ENCODE measurements around the gene PTPRG. TPM values are rescaled to one million over a fixed set of nuclear protein-coding genes. Genes with fewer than 3 reads are reported as not detected.

The PTPRG gene
- polyA plus RNA-seq, 1 donor (not counting 4 experiments of a cell fraction or from before 2014, with no cell fraction given) = 12.1 TPM

DNA sequence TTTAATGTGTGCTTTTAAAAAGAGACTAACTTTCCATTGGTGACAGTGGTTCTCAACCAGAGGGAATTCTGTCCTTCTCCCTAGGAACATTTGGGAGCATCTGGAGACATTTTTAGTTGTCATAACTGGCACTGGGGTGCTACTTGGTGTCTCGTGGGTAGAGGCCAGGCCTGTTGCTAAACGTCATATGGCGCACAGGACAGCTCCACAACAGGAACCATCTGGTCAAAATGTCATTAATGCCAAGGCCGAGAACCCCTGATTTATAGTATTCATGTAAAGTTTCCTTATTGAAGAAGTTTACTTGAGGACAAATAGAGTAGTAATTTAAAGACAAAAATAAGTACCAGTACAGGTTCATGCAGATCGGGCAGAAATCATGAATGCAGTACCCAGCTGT is 647.7 kb downstream of the PTPRG start:
- H3K4me2 ChIP-seq (ENCODE audit: control insufficient read depth, extremely low read depth, insufficient read depth, low read depth, low read length) = no peak overlapping the region
- DNase-seq (ENCODE audit: low read depth, low spot score) (no peak), FAIRE-seq (no peak)
- H3K27me3 ChIP-seq (ENCODE audit: control insufficient read depth, extremely low read depth, insufficient read depth, low read length) = no peaks in the 10 kb centered on the region
- H3K4me3 ChIP-seq (ENCODE audit: control insufficient read depth in 2 of 3, extremely low read depth in 1 of 3, insufficient read depth in 2 of 3, low read depth in 1 of 3, low read length in 3 of 3) = no peak overlapping the region
- no peak overlapping the region for H3K27ac ChIP-seq (ENCODE audit: control insufficient read depth, insufficient read depth, low read length)
- no peaks in the 10 kb centered on the region for H3K79me2 ChIP-seq (ENCODE audit: control insufficient read depth, insufficient read depth, low read length)
- H4K20me1 ChIP-seq (ENCODE audit: control insufficient read depth, extremely low read depth, insufficient read depth, low read length) = no peaks in the 10 kb centered on the region
- H3K36me3 ChIP-seq (ENCODE audit: control insufficient read depth in 2 of 2, extremely low read depth in 1 of 2, insufficient read depth in 2 of 2, low read length in 2 of 2) = no peaks in the 10 kb centered on the region
- H2AFZ ChIP-seq (ENCODE audit: control insufficient read depth, low read length) = no peak overlapping the region
- no peaks in the 10 kb centered on the region for H3K9me1 ChIP-seq (ENCODE audit: control insufficient read depth, extremely low read depth, insufficient read depth, low read length)
- dilution Hi-C loops (cut with MboI; ENCODE audit: extremely low pct_ligation_motif_present, low sequenced_read_pairs) = no loop called here
- no peaks in the 10 kb centered on the region for H3K9me3 ChIP-seq (ENCODE audit: control insufficient read depth, low read depth, low read length)
- H3K4me1 ChIP-seq (ENCODE audit: control insufficient read depth, extremely low read depth, insufficient read depth, low read length) = no peaks in the 10 kb centered on the region
- TF ChIP-seq EZH2 (IDR thresholded peaks at IDR 0.05; ENCODE audit: low read length) = no peak
- TF ChIP-seq, protein P1, sequence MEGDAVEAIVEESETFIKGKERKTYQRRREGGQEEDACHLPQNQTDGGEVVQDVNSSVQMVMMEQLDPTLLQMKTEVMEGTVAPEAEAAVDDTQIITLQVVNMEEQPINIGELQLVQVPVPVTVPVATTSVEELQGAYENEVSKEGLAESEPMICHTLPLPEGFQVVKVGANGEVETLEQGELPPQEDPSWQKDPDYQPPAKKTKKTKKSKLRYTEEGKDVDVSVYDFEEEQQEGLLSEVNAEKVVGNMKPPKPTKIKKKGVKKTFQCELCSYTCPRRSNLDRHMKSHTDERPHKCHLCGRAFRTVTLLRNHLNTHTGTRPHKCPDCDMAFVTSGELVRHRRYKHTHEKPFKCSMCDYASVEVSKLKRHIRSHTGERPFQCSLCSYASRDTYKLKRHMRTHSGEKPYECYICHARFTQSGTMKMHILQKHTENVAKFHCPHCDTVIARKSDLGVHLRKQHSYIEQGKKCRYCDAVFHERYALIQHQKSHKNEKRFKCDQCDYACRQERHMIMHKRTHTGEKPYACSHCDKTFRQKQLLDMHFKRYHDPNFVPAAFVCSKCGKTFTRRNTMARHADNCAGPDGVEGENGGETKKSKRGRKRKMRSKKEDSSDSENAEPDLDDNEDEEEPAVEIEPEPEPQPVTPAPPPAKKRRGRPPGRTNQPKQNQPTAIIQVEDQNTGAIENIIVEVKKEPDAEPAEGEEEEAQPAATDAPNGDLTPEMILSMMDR (optimal IDR thresholded peaks at IDR 0.05 in 1 of 3, IDR thresholded peaks at IDR 0.05 in 1 of 3, conservative IDR thresholded peaks at IDR 0.05 in 1 of 3; ENCODE audit: extremely low read depth in 1 of 3, insufficient read depth in 2 of 3, low read length in 3 of 3) = no peak
- H3K9ac ChIP-seq (ENCODE audit: control insufficient read depth, extremely low read depth, insufficient read depth, low read length) = no peak overlapping the region

DNA sequence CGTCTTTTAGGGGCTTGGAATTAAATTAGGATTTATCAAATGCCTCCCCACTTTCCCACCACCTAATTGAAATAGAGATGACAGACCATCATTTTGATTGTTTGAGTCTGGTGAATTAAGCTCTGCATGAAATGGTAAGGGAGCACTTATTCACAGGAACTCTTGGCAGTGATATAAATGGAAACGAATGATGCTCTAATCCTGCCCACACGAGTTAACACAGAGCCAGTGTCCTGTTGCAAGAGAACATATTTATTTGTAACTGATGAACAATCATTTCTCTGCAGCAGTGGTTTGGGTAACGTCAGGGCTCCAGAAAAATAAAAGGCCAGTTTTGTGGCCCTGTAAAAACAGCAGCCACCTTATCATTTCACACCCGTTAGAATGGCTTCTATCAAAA is 648.6 kb downstream of the PTPRG start:
- Histone ChIP-seq H3K9me3 (ENCODE audit: control insufficient read depth, low read depth, low read length) (no peaks in the 10 kb centered on the region), H3K79me2 (ENCODE audit: control insufficient read depth, insufficient read depth, low read length) (no peaks in the 10 kb centered on the region), H3K4me3 (ENCODE audit: control insufficient read depth in 2 of 3, extremely low read depth in 1 of 3, insufficient read depth in 2 of 3, low read depth in 1 of 3, low read length in 3 of 3) (no peak overlapping the region), H3K9ac (ENCODE audit: control insufficient read depth, extremely low read depth, insufficient read depth, low read length) (no peak overlapping the region), H3K4me2 (ENCODE audit: control insufficient read depth, extremely low read depth, insufficient read depth, low read depth, low read length) (no peak overlapping the region), H3K27me3 (ENCODE audit: control insufficient read depth, extremely low read depth, insufficient read depth, low read length) (no peaks in the 10 kb centered on the region), H3K4me1 (ENCODE audit: control insufficient read depth, extremely low read depth, insufficient read depth, low read length) (no peaks in the 10 kb centered on the region), H3K9me1 (ENCODE audit: control insufficient read depth, extremely low read depth, insufficient read depth, low read length) (no peaks in the 10 kb centered on the region), H4K20me1 (ENCODE audit: control insufficient read depth, extremely low read depth, insufficient read depth, low read length) (no peaks in the 10 kb centered on the region), H3K36me3 (ENCODE audit: control insufficient read depth in 2 of 2, extremely low read depth in 1 of 2, insufficient read depth in 2 of 2, low read length in 2 of 2) (no peaks in the 10 kb centered on the region), H2AFZ (ENCODE audit: control insufficient read depth, low read length) (no peak overlapping the region), H3K27ac (ENCODE audit: control insufficient read depth, insufficient read depth, low read length) (no peak overlapping the region)
- dilution Hi-C loops (cut with MboI; ENCODE audit: extremely low pct_ligation_motif_present, low sequenced_read_pairs) = no loop called here
- no peak for TF ChIP-seq EZH2 (IDR thresholded peaks at IDR 0.05; ENCODE audit: low read length)
- TF ChIP-seq, protein P1 (optimal IDR thresholded peaks at IDR 0.05 in 1 of 3, IDR thresholded peaks at IDR 0.05 in 1 of 3, conservative IDR thresholded peaks at IDR 0.05 in 1 of 3; ENCODE audit: extremely low read depth in 1 of 3, insufficient read depth in 2 of 3, low read length in 3 of 3) = no peak
- no peak for DNase-seq (ENCODE audit: low read depth, low spot score)
- no peak for FAIRE-seq

All from keratinocyte (primary cell).